ENCODE measurements around the gene TNNI3K. TPM values are rescaled to one million over a fixed set of nuclear protein-coding genes. Genes with fewer than 3 reads are reported as not detected.

The TNNI3K gene
- polyA plus RNA-seq, 1 of the 3 experiments (the other 2 are of a cell fraction), result 0.31 TPM

GRCh38 chr1:74464037-74464436, 228.8 kb downstream of the TNNI3K start (continued):
- TF ChIP-seq ZBTB33 (IDR thresholded peaks at IDR 0.05; ENCODE audit: borderline replicate concordance, low read depth), result no peak
- TF ChIP-seq EP300 (IDR thresholded peaks at IDR 0.05; ENCODE audit: borderline replicate concordance in 1 of 2, low read depth in 1 of 2, low read length in 1 of 2), result no peak
- TF ChIP-seq PBX3 (IDR thresholded peaks at IDR 0.05), result no peak
- TF ChIP-seq GABPA (IDR thresholded peaks at IDR 0.05; ENCODE audit: low read depth), result no peak
- TF ChIP-seq MAX (IDR thresholded peaks at IDR 0.05; ENCODE audit: low read depth), result no peak

- POLR2A ChIA-PET, result no interaction called here
- no peaks in the 10 kb centered on the region for H3F3A ChIP-seq (replicated peaks; ENCODE audit: insufficient read depth)
- DNase-seq, result no peak
These were observed 230.1 kb downstream of the TNNI3K start for GRCh38 chr1:74465193-74465681.

More at GRCh38 chr1:74465193-74465681, 230.1 kb downstream of the TNNI3K start:
- Histone ChIP-seq H3K27me3 (ENCODE audit: insufficient read depth) (no peaks in the 10 kb centered on the region), H2AFZ (ENCODE audit: low read depth) (no peak overlapping the region), H3K4me3 (ENCODE audit: low read depth in 2 of 2, low read length in 1 of 2) (no peak overlapping the region), H3K4me1 (ENCODE audit: control insufficient read depth in 1 of 2, insufficient read depth in 2 of 2, low read depth in 1 of 2, low read length in 1 of 2) (no peaks in the 10 kb centered on the region), H4K20me1 (ENCODE audit: insufficient read depth) (no peaks in the 10 kb centered on the region), H3K9me2 (no peaks in the 10 kb centered on the region), H3K36me3 (replicated peaks in 1 of 2; ENCODE audit: control insufficient read depth in 1 of 2, insufficient read depth in 2 of 2, low read length in 1 of 2) (no peaks in the 10 kb centered on the region), H3K4me2 (no peak overlapping the region), H3K9me3 (no peaks in the 10 kb centered on the region), H3K27ac (ENCODE audit: low read depth in 2 of 2, low read length in 1 of 2) (no peak overlapping the region), H3K79me2 (ENCODE audit: insufficient read depth) (no peaks in the 10 kb centered on the region), H3K9ac (no peak overlapping the region)
- no peak for TF ChIP-seq POLR2AphosphoS5 (IDR thresholded peaks at IDR 0.05; ENCODE audit: low read depth, low read length)
- TF ChIP-seq GATA2 (CRISPR knock-in tag; IDR thresholded peaks at IDR 0.05), result no peak
- TF ChIP-seq MXI1 (IDR thresholded peaks at IDR 0.05; ENCODE audit: low read depth, low read length), result no peak
- TF ChIP-seq IRF3 (IDR thresholded peaks at IDR 0.05; ENCODE audit: low read depth, low read length), result no peak
- no peak for TF ChIP-seq USF2 (IDR thresholded peaks at IDR 0.05; ENCODE audit: borderline replicate concordance, low read depth, low read length)
- TF ChIP-seq RCOR1 (IDR thresholded peaks at IDR 0.05; ENCODE audit: low read length), result no peak
- TF ChIP-seq TAF1 (IDR thresholded peaks at IDR 0.05; ENCODE audit: borderline replicate concordance, low read depth, low read length), result no peak
- WGBS (ENCODE audit: low lambda C conversion rate), result 60% methylated on average over 4 of the region's 24 CpGs
- CTCF ChIA-PET, result no interaction called here

Measured in SK-N-SH (cell line).